IMR-90 (cell line): ENCODE measurements around the gene NPC1. TPM values are rescaled to one million over a fixed set of nuclear protein-coding genes. Genes with fewer than 3 reads are reported as not detected.

Source experiments
- ATAC-seq: fragments of 200-7000 bp; cut with Tn5 transposase; 2 replicates; pipeline ENCODE4 v1.9.1; 2020; ENCODE audit warnings: low read depth, mild to moderate bottlenecking, moderate library complexity
- BruUV-seq: library from RNA; stranded (reverse); fragments of 400-500 nt; replicated peaks from 2 replicates; lab custom pipeline; 2021; lab: Mats Ljungman, UMichigan
- CTCF ChIA-PET: fragments of 300-600 bp; formaldehyde crosslinking; extraction: SDS; loops from one replicate; lab custom pipeline; 2021; ENCODE audit warnings: antibody characterized with exemption; lab: Yijun Ruan, JAX
- POLR2A ChIA-PET: fragments of 300-600 bp; sonication (Branson Sonifier 250); formaldehyde crosslinking; loops from one replicate; lab custom pipeline; 2022; ENCODE audit warnings: antibody characterized with exemption; ENCODE audit not compliant: unreplicated experiment; lab: Charles Lee
- DNase-seq: peaks from one replicate; pipeline ENCODE4 v3.0.0; 2013
- H2AFZ ChIP-seq: replicated peaks from 2 replicates; pipeline ENCODE3; 2013; ENCODE audit warnings: low read length, mild to moderate bottlenecking; ENCODE audit not compliant: poor library complexity
- H2AK5ac ChIP-seq: 2 replicates; pipeline ENCODE4 v1.6.1; 2013; ENCODE audit warnings: low read depth, low read length, inconsistent platforms
- H2AK9ac ChIP-seq: replicated peaks from 2 replicates; pipeline ENCODE3; 2013; ENCODE audit warnings: mild to moderate bottlenecking, low read depth, low read length, moderate library complexity; ENCODE audit not compliant: poor library complexity
- H2BK120ac ChIP-seq: 2 replicates; pipeline ENCODE4 v1.6.1; 2013; ENCODE audit warnings: low read depth, low read length, inconsistent platforms
- H2BK15ac ChIP-seq: 3 replicates; pipeline ENCODE4 v1.6.1; 2013; ENCODE audit warnings: low read depth, low read length, inconsistent platforms
- H2BK20ac ChIP-seq: 2 replicates; pipeline ENCODE4 v1.6.1; 2013; ENCODE audit warnings: low read depth, mild to moderate bottlenecking, inconsistent platforms, low read length, moderate library complexity
- H2BK5ac ChIP-seq: 2 replicates; pipeline ENCODE4 v1.6.1; 2013; ENCODE audit warnings: mild to moderate bottlenecking, low read depth, low read length, inconsistent platforms; ENCODE audit not compliant: poor library complexity, severe bottlenecking
- H3K14ac ChIP-seq: replicated peaks from 2 replicates; pipeline ENCODE4 v1.6.1; 2013; ENCODE audit warnings: low read depth, low read length, inconsistent platforms
- H3K18ac ChIP-seq: 2 replicates; pipeline ENCODE4 v1.6.1; 2013; ENCODE audit warnings: low read depth, low read length, control low read depth
- H3K23ac ChIP-seq: 2 replicates; pipeline ENCODE4 v1.6.1; 2013; ENCODE audit warnings: low read depth, low read length, inconsistent platforms
- H3K27ac ChIP-seq: 2 replicates; pipeline ENCODE4 v1.5.1; 2013; ENCODE audit warnings: mild to moderate bottlenecking, control low read depth, low read length; ENCODE audit not compliant: insufficient read depth
- H3K27me3 ChIP-seq: 2 replicates; pipeline ENCODE4 v1.6.1; 2013; ENCODE audit warnings: low read length; ENCODE audit not compliant: control insufficient read depth, insufficient read depth
- H3K36me3 ChIP-seq: 2 replicates; pipeline ENCODE4 v1.6.1; 2013; ENCODE audit warnings: low read length, mixed read lengths; ENCODE audit not compliant: control insufficient read depth, insufficient read depth
- H3K4ac ChIP-seq: 2 replicates; pipeline ENCODE4 v1.6.1; 2013; ENCODE audit warnings: low read depth, low read length, inconsistent platforms
- H3K4me1 ChIP-seq: 2 replicates; pipeline ENCODE4 v1.6.1; 2013; ENCODE audit warnings: low read length, mixed read lengths; ENCODE audit not compliant: control insufficient read depth, insufficient read depth
- H3K4me2 ChIP-seq: 2 replicates; pipeline ENCODE4 v1.6.1; 2013; ENCODE audit warnings: low read depth, mild to moderate bottlenecking, control low read depth, low read length, moderate library complexity
- H3K4me3 ChIP-seq: 2 replicates; pipeline ENCODE4 v1.5.1; 2013; ENCODE audit warnings: low read depth, mild to moderate bottlenecking, control low read depth, low read length, moderate library complexity; ENCODE audit not compliant: insufficient read depth
- H3K56ac ChIP-seq: 2 replicates; pipeline ENCODE4 v1.6.1; 2013; ENCODE audit warnings: low read length, inconsistent platforms; ENCODE audit not compliant: insufficient read depth; ENCODE audit errors: extremely low read depth
- H3K79me1 ChIP-seq, 2 experiments: 2 replicates each; pipeline ENCODE4 v1.6.1; 2013; ENCODE audit warnings: low read length in 2 of 2, inconsistent platforms in 1 of 2, low read depth in 1 of 2
- H3K9ac ChIP-seq: 2 replicates; pipeline ENCODE4 v1.6.1; 2013; ENCODE audit warnings: low read depth, low read length, control low read depth
- H3K9me1 ChIP-seq: 2 replicates; pipeline ENCODE4 v1.6.1; 2013; ENCODE audit warnings: low read length, inconsistent platforms; ENCODE audit not compliant: insufficient read depth
- H3K9me3 ChIP-seq: 2 replicates; pipeline ENCODE4 v1.6.1; 2013; ENCODE audit warnings: low read length; ENCODE audit not compliant: control insufficient read depth, insufficient read depth
- H4K20me1 ChIP-seq: 2 replicates; pipeline ENCODE4 v1.6.1; 2013; ENCODE audit warnings: low read length, inconsistent platforms; ENCODE audit not compliant: insufficient read depth
- H4K5ac ChIP-seq: 2 replicates; pipeline ENCODE4 v1.6.1; 2013; ENCODE audit warnings: mild to moderate bottlenecking, low read depth, low read length, control low read depth
- H4K8ac ChIP-seq, 2 experiments: 2 replicates each; pipeline ENCODE4 v1.6.1; 2013; ENCODE audit warnings: low read depth in 2 of 2, low read length in 2 of 2, control low read depth in 1 of 2, inconsistent platforms in 1 of 2
- H4K91ac ChIP-seq: 2 replicates; pipeline ENCODE4 v1.6.1; 2013; ENCODE audit warnings: low read depth, low read length, inconsistent platforms; ENCODE audit not compliant: insufficient read depth
- BHLHE40 ChIP-seq: fragments of 150-350 bp; IDR thresholded peaks from 2 replicates; pipeline ENCODE4 v1.6.1; 2016; ENCODE audit warnings: mild to moderate bottlenecking, low read depth, low read length
- CEBPB ChIP-seq: IDR thresholded peaks from 2 replicates; pipeline ENCODE4 v1.6.1; 2012; ENCODE audit warnings: low read depth, low read length, improper control_type of control experiment
- CHD1 ChIP-seq: IDR thresholded peaks from 2 replicates; pipeline ENCODE4 v1.6.1; 2012; ENCODE audit warnings: low read depth, low read length, improper control_type of control experiment
- FOS ChIP-seq: fragments of 150-350 bp; IDR thresholded peaks from 2 replicates; pipeline ENCODE4 v1.6.1; 2016; ENCODE audit warnings: low read depth, low read length
- MAFK ChIP-seq: IDR thresholded peaks from 2 replicates; pipeline ENCODE4 v1.6.1; 2012; ENCODE audit warnings: low read depth, low read length, improper control_type of control experiment
- MAZ ChIP-seq: IDR thresholded peaks from 2 replicates; pipeline ENCODE4 v1.6.1; 2012; ENCODE audit warnings: low read depth, mild to moderate bottlenecking, low read length, improper control_type of control experiment, moderate library complexity, borderline replicate concordance
- MXI1 ChIP-seq: IDR thresholded peaks from 2 replicates; pipeline ENCODE4 v1.6.1; 2012; ENCODE audit warnings: low read depth, mild to moderate bottlenecking, low read length, moderate library complexity, borderline replicate concordance
- NFE2L2 ChIP-seq: fragments of 150-350 bp; IDR thresholded peaks from 2 replicates; pipeline ENCODE4 v1.6.1; 2016; ENCODE audit warnings: low read depth, mild to moderate bottlenecking, low read length
- POLR2A ChIP-seq: IDR thresholded peaks from 2 replicates; pipeline ENCODE4 v1.6.1; 2012; ENCODE audit warnings: mild to moderate bottlenecking, low read depth, low read length
- RAD21 ChIP-seq: IDR thresholded peaks from 2 replicates; pipeline ENCODE4 v1.6.1; 2012; ENCODE audit warnings: low read length, improper control_type of control experiment
- RCOR1 ChIP-seq: IDR thresholded peaks from 2 replicates; pipeline ENCODE4 v1.6.1; 2012; ENCODE audit warnings: mild to moderate bottlenecking, low read length, improper control_type of control experiment; ENCODE audit not compliant: insufficient replicate concordance
- RFX5 ChIP-seq: IDR thresholded peaks from 2 replicates; pipeline ENCODE4 v1.8.0; 2012; ENCODE audit warnings: low read depth, mild to moderate bottlenecking, low read length, moderate library complexity
- SMC3 ChIP-seq: fragments of 150-350 bp; IDR thresholded peaks from 2 replicates; pipeline ENCODE4 v1.6.1; 2016; ENCODE audit warnings: low read depth, mild to moderate bottlenecking, antibody characterized with exemption, low read length, moderate library complexity
- WGBS, 2 experiments: methylation state at CpG; one replicate each; pipeline versions ENCODE4 v1.1.5 to v1.1.7; 2013; ENCODE audit warnings: missing lambda C conversion rate in 2 of 2; ENCODE audit not compliant: insufficient read length in 1 of 2; ENCODE audit errors: extremely low coverage in 2 of 2; 5-methylcytosine and 5-hydroxymethylcytosine counted together
- dilution Hi-C: fragments of 300-500 bp; cut with HindIII; formaldehyde crosslinking; loops from one replicate; pipeline ENCODE4 v1.14.3; 2018; ENCODE audit warnings: low sequenced_read_pairs; ENCODE audit not compliant: unreplicated experiment
- in situ Hi-C: fragments of 300-500 bp; cut with MboI; formaldehyde crosslinking; loops from 3 replicates; pipeline ENCODE4 v1.14.3; 2019; ENCODE audit warnings: low sequenced_read_pairs, inconsistent platforms, mixed read lengths
- intact Hi-C: fragments of 100-400 bp; cut with micrococcal nuclease; formaldehyde crosslinking; loops from 2 replicates; pipeline ENCODE4 v1.10.0; 2022
- polyA plus RNA-seq, 3 experiments: library from polyadenylated mRNA; depleted of rRNA; stranded (reverse); fragments of >200 nt; gene quantifications; 2 replicates each; pipeline ENCODE4 v1.2.3, GENCODE V29; 2012; ENCODE audit warnings: low replicate concordance in 1 of 3
- total RNA-seq: library from RNA; depleted of rRNA; stranded (reverse); fragments of >200 nt; gene quantifications from 2 replicates; pipeline ENCODE4 v1.2.3, GENCODE V29; 2012
- TF ChIP-seq, protein P1 (sequence below): fragments of 150-350 bp; IDR thresholded peaks from 2 replicates; pipeline ENCODE4 v1.6.1; 2016; ENCODE audit warnings: low read depth, mild to moderate bottlenecking, low read length, moderate library complexity, borderline replicate concordance
- TF ChIP-seq, protein P2 (sequence below): conservative IDR thresholded peaks from 2 replicates; pipeline ENCODE4 v1.5.1; 2012; ENCODE audit warnings: mild to moderate bottlenecking, low read depth, low read length, improper control_type of control experiment
- TF ChIP-seq, protein P3 (sequence below): fragments of 150-350 bp; IDR thresholded peaks from 2 replicates; pipeline ENCODE4 v1.6.1; 2017; ENCODE audit warnings: mild to moderate bottlenecking, antibody characterized with exemption, low read length, low read depth

The NPC1 gene
- total and polyA plus RNA-seq, 2 of the 4 experiments (the other 2 are of a cell fraction): 7.5 to 7.9 TPM

DNA sequence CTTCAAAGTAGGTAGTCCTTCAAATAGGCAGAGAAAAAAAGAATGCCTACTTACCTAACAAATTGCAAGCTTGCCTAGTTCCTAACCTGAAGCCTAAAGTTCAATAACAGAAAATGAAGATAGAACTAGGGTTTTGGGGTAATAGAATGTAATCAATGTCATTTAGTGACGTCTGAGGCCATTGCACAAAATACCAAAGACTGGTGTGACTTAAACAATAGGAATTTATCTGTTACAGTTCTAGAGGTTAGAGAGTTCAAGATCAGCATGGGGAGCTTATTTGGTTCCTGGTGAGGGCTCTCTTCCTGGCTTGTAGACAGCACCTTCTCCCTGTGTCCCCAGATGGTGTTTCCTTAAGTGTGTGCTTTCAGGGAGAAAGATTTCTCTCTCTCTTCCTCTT is 4.7 kb upstream of the NPC1 start:
- H3K56ac ChIP-seq: no peak overlapping the region
- no peaks in the 10 kb centered on the region for H3K36me3 ChIP-seq
- no peak overlapping the region for H2AK5ac ChIP-seq
- intact Hi-C loops: no loop called here
- TF ChIP-seq, protein P1, sequence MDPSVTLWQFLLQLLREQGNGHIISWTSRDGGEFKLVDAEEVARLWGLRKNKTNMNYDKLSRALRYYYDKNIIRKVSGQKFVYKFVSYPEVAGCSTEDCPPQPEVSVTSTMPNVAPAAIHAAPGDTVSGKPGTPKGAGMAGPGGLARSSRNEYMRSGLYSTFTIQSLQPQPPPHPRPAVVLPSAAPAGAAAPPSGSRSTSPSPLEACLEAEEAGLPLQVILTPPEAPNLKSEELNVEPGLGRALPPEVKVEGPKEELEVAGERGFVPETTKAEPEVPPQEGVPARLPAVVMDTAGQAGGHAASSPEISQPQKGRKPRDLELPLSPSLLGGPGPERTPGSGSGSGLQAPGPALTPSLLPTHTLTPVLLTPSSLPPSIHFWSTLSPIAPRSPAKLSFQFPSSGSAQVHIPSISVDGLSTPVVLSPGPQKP: no peak
- TF ChIP-seq RCOR1: no peak
- TF ChIP-seq BHLHE40: no peak
- TF ChIP-seq MXI1: no peak
- no peak for TF ChIP-seq RAD21
- no peak for TF ChIP-seq RFX5
- TF ChIP-seq, protein P2, sequence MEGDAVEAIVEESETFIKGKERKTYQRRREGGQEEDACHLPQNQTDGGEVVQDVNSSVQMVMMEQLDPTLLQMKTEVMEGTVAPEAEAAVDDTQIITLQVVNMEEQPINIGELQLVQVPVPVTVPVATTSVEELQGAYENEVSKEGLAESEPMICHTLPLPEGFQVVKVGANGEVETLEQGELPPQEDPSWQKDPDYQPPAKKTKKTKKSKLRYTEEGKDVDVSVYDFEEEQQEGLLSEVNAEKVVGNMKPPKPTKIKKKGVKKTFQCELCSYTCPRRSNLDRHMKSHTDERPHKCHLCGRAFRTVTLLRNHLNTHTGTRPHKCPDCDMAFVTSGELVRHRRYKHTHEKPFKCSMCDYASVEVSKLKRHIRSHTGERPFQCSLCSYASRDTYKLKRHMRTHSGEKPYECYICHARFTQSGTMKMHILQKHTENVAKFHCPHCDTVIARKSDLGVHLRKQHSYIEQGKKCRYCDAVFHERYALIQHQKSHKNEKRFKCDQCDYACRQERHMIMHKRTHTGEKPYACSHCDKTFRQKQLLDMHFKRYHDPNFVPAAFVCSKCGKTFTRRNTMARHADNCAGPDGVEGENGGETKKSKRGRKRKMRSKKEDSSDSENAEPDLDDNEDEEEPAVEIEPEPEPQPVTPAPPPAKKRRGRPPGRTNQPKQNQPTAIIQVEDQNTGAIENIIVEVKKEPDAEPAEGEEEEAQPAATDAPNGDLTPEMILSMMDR: no peak
- TF ChIP-seq NFE2L2: no peak
- TF ChIP-seq MAFK: no peak
- TF ChIP-seq, protein P3, sequence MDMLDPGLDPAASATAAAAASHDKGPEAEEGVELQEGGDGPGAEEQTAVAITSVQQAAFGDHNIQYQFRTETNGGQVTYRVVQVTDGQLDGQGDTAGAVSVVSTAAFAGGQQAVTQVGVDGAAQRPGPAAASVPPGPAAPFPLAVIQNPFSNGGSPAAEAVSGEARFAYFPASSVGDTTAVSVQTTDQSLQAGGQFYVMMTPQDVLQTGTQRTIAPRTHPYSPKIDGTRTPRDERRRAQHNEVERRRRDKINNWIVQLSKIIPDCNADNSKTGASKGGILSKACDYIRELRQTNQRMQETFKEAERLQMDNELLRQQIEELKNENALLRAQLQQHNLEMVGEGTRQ: no peak
- no peak for TF ChIP-seq SMC3
- no peak for TF ChIP-seq FOS
- no peak for TF ChIP-seq CHD1
- TF ChIP-seq POLR2A: no peak
- TF ChIP-seq MAZ: no peak
- TF ChIP-seq CEBPB: no peak
- H2BK15ac ChIP-seq: no peak overlapping the region
- DNase-seq (peak; percentile 24), ATAC-seq (no peak)
- WGBS, 2 experiments: no CpG with 5 or more reads among the region's 1 CpG
- H3K4me1 ChIP-seq: peaks cover 2% of the 10 kb centered on the region
- no peak overlapping the region for H2BK20ac ChIP-seq
- H4K8ac ChIP-seq: peak overlapping the region in 1 of 2 experiments; percentile 39; a peak in 1 of 4 replicates
- H3K4me2 ChIP-seq: no peak overlapping the region
- H2BK5ac ChIP-seq: no peak overlapping the region
- no peak overlapping the region for H4K91ac ChIP-seq
- no peak overlapping the region for H3K9ac ChIP-seq
- no peaks in the 10 kb centered on the region for H4K20me1 ChIP-seq
- H3K4ac ChIP-seq: peak overlapping the region; percentile 31; the same call in 1 of the 2 replicates
- no peak overlapping the region for H3K18ac ChIP-seq
- dilution Hi-C loops: no loop called here
- H2BK120ac ChIP-seq: no peak overlapping the region
- H4K5ac ChIP-seq: no peak overlapping the region
- in situ Hi-C loops: no loop called here
- H3K9me3 ChIP-seq: no peaks in the 10 kb centered on the region
- no TSS peak for BruUV-seq
- H3K14ac ChIP-seq: peak overlapping the region; percentile 55; the same call in 1 of the 2 replicates
- ChIA-PET CTCF (no interaction called here), POLR2A (interaction anchor here (0.7 kb wide), 1 partner anchor 333 kb away, joined by 3 read pairs; no protein-coding TSS in a partner anchor)
- no peaks in the 10 kb centered on the region; a peak in 2 of 4 replicates for H3K79me1 ChIP-seq
- no peak overlapping the region for H3K4me3 ChIP-seq
- H3K9me1 ChIP-seq: peaks cover 9% of the 10 kb centered on the region; the same call in 1 of the 2 replicates
- H3K23ac ChIP-seq: 0 out of 2 replicates have a peak overlapping the region, but pooled peaks have one; percentile 48
- no peak overlapping the region for H2AFZ ChIP-seq
- H2AK9ac ChIP-seq: no peak overlapping the region
- H3K27ac ChIP-seq: no peak overlapping the region
- no peaks in the 10 kb centered on the region for H3K27me3 ChIP-seq
